Fibroblast of pulmonary artery (primary cell): ENCODE measurements around the gene SNX21.

Experiments
- DNase-seq: peaks from one replicate; pipeline ENCODE4 v3.0.0-alpha.2; 2010; ENCODE audit warnings: low read depth
- H3K4me3 ChIP-seq: replicated peaks from 2 replicates; pipeline ENCODE4 v1.5.1; 2011; ENCODE audit warnings: low read depth, mild to moderate bottlenecking, control low read depth, low read length, moderate library complexity
- TF ChIP-seq, protein P1 (sequence below): IDR thresholded peaks from 2 replicates; pipeline ENCODE4 v1.5.1; 2011; ENCODE audit warnings: mild to moderate bottlenecking, control low read depth, low read length, inconsistent platforms; ENCODE audit errors: missing control alignments

SNX21 gene

DNA sequence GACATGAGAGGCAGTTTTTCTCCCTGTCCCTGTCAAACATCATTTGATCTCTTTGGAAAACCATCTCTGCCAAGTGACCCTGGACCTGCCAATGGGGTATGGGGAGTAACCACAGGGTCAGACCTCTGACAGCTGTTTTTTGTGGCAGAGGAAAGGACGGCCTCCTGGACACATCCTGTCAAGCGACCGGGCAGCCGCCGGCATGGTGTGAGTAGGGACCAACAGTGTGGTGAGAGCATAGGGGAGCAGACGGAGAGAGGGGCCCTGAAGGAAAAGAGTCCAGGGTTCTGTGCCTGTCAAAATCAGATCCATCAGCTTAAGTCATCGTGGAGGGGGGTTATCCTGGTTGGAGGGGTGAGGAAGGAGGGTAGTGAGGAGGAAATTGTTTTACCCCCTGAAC lies 31.7 kb upstream of the SNX21 start:
- H3K4me3 ChIP-seq = no peak overlapping the region
- no peak for DNase-seq
- TF ChIP-seq, protein P1, sequence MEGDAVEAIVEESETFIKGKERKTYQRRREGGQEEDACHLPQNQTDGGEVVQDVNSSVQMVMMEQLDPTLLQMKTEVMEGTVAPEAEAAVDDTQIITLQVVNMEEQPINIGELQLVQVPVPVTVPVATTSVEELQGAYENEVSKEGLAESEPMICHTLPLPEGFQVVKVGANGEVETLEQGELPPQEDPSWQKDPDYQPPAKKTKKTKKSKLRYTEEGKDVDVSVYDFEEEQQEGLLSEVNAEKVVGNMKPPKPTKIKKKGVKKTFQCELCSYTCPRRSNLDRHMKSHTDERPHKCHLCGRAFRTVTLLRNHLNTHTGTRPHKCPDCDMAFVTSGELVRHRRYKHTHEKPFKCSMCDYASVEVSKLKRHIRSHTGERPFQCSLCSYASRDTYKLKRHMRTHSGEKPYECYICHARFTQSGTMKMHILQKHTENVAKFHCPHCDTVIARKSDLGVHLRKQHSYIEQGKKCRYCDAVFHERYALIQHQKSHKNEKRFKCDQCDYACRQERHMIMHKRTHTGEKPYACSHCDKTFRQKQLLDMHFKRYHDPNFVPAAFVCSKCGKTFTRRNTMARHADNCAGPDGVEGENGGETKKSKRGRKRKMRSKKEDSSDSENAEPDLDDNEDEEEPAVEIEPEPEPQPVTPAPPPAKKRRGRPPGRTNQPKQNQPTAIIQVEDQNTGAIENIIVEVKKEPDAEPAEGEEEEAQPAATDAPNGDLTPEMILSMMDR = no peak

DNA sequence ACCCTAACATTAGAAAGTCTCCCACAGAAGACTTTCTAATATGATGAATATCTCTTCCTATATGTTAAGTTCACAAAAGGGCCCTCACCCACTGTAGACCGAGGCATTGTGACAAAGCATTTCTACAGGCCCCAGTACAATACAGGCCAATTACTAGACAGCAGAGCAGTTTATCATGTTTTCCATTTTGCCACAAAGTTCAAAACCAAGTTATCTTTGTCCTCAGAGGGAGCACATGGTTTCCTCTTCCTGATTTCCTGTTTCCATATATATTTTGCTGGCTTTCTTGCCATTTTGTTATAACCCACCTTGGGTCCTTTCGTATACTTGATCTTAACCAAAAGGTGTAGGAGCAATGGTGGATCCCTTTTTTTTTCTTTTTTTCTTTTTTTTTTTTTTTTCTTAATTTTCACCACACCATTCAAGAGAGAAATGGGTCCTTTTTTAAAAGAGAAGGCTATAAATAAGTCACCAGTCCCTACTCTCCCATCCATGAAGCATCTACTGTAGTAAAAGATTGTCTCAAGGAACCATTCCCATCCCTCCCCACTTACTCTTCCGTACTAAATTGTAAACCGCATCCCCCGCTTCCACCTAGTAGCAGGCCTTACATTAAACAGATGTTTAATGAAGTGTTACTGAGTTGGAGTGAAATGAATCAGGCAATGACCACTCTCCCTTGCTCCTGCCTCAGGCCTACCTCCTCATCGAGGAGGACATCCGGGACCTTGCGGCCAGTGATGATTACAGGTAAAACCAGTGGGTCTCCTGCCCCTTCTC lies 23.2 kb upstream of the SNX21 start:
- TF ChIP-seq, protein P1 = no peak
- H3K4me3 ChIP-seq = no peak overlapping the region
- no peak for DNase-seq

DNA sequence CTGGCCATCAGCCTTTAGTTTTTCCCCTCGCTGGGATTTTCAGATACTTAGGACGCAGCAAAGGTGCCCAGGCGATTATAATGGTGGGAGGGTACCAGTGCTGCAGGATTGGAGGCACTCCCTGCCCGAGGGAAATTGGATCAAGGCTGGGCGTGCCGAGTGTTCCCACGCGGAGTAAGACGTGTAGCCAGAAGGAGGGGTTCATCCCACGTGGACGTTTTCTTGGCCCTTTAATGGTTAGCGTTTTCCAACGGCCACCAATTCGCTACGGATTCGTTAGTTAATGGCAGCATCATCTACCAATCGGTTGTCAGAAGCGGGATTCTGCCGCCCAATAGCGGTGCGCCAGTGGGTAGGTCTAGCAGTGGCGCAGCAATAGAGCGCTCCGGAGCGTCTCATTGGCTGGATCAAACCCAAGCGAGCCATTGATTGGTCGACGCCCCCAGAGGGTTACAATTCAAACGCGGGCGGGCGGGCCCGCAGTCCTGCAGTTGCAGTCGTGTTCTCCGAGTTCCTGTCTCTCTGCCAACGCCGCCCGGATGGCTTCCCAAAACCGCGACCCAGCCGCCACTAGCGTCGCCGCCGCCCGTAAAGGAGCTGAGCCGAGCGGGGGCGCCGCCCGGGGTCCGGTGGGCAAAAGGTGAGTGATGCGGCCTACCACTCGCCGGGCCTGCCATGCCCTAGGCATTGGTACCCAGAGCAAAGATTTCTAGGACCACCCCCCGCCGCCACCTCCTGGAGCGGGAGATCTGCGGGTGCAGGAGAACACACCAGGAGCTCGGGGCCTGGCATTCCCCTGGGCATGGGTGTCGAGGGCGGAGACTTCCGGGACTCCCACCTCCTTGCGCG lies 21.2 kb upstream of the SNX21 start, which contains the start of gene UBE2C:
TSS of gene UBE2C (plus strand) at position 488 of the 849 bp plus-strand sequence. CDS start at position 540, 52 bp downstream.
- peak within 1 kb of the TSS; percentile 77 for H3K4me3 ChIP-seq
- DNase-seq = peak; percentile 100
- TF ChIP-seq, protein P1 = no peak

DNA sequence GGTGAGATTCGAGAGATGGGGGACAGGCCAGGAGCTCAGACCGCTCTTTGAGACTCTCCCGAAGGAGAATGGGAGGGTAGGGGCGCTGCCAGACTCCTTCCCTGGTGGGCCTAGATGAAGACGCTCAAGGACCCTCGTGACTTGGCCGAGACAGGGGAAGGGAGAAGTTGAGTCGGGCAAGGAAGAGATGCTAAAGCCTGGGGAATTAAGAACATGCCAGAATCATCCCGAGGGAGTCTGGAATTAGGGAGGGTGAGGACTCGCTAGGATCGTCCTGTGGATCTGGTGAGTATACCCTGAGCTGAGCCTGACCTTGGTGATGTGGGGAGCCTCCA lies 20.6 kb upstream of the SNX21 start:
- DNase-seq = no peak
- H3K4me3 ChIP-seq = peak overlapping the region; percentile 77
- TF ChIP-seq, protein P1 = no peak

DNA sequence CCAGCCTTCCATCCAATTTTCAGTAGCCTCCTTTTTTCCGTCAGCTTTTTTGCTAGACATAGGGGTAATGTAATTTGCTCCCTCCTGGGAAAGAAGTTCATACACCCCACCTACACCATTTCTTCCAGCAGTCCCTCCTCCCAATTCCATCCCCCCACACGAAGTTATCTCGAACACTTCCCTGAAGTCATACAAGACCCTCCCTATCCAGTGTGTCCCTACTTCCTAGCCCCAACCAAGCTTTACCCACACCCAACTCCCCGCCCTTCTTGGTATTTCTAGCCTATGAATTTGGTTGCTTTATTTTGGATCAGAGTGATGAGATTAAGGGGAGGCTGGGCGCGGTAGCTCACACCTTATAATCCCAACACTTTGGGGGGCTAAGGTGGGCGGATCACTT lies 20.1 kb upstream of the SNX21 start:
- H3K4me3 ChIP-seq = peak overlapping the region; percentile 77
- TF ChIP-seq, protein P1 = no peak
- no peak for DNase-seq

DNA sequence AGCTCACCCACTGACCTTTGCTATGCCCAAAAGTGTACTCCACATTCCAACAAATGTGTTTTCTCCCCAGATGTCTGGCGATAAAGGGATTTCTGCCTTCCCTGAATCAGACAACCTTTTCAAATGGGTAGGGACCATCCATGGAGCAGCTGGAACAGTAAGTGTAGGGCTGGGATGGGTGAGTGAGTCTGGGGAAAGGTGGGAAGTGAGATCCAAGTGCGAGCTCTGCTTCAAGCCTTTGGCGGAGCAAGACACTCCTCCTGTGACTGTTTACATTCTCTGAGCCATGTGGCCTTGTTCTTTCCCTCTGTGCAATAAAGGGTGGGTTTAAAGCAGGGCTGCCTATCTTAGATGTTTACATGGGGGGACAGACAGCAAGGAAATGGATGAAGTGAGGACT lies 19.3 kb upstream of the SNX21 start:
- H3K4me3 ChIP-seq = no peak overlapping the region
- TF ChIP-seq, protein P1 = no peak
- no peak for DNase-seq

DNA sequence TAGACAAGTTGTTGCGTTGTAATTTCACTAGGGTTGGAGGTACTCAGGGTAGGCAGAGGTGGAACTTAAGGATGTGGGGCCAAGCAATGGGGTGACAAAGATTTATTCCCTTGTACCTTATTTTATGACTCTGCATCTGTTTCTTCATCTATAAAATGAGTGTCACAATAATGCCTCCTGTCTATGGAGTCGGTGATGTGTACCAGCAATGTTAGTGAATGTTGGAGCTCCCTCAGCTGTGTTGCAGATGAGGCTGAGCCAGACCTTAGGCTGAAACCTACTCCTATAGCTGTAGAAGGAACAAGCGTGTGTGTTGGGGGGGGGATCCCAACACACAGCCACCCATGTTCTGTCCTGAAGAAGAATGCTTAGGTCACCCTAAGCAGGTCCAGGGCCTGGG lies 16.6 kb upstream of the SNX21 start:
- TF ChIP-seq, protein P1 = no peak
- no peak overlapping the region for H3K4me3 ChIP-seq
- no peak for DNase-seq
